Esophagus muscularis mucosa (tissue), 4 donors: ENCODE data around the gene HNRNPLL. TPM values are rescaled to one million over a fixed set of nuclear protein-coding genes. Genes with fewer than 3 reads are reported as not detected.

Experiments used
- DNase-seq: peaks from one replicate; pipeline ENCODE4 v3.0.0-alpha.2; 2017; ENCODE audit errors: extremely low spot score
- H3K27ac ChIP-seq, 4 donors: fragments of 200-600 bp; sonication (generic); replicated peaks in 1 of 4; 1 replicate in 3 of 4; 2 replicates in 1 of 4; pipeline ENCODE4 v1.5.1; 2016 to 2019; ENCODE audit warnings: mild to moderate bottlenecking in 1 of 4
- H3K27me3 ChIP-seq, 4 donors: fragments of 200-600 bp; sonication (generic); one replicate each; pipeline versions ENCODE4 v1.5.1 to v1.6.0; 2016 to 2019
- H3K36me3 ChIP-seq, 4 donors: fragments of 200-600 bp; sonication (generic); one replicate each; pipeline ENCODE4 v1.5.1; 2016 to 2019
- H3K4me1 ChIP-seq, 4 donors: fragments of 200-600 bp; sonication (generic); one replicate each; pipeline ENCODE4 v1.5.1; 2016 to 2019
- H3K4me3 ChIP-seq, 4 donors: fragments of 200-600 bp; sonication (generic); 1 replicate in 2 of 4; 2 replicates in 2 of 4; pipeline ENCODE4 v1.5.1; 2016 to 2019; ENCODE audit warnings: mild to moderate bottlenecking in 4 of 4, moderate library complexity in 1 of 4
- H3K9me3 ChIP-seq, 4 donors: fragments of 200-600 bp; sonication (generic); 1 replicate in 3 of 4; 2 replicates in 1 of 4; pipeline ENCODE4 v1.5.1; 2016 to 2019
- EP300 ChIP-seq: sonication (generic); formaldehyde crosslinking; IDR thresholded peaks from one replicate; pipeline ENCODE4 v1.6.1; 2017; ENCODE audit warnings: antibody characterized with exemption
- POLR2A ChIP-seq: fragments of 450-650 bp; IDR thresholded peaks from one replicate; pipeline ENCODE4 v1.6.1; 2017; ENCODE audit warnings: antibody characterized with exemption, moderate library complexity, mild to moderate bottlenecking, low read depth
- POLR2AphosphoS5 ChIP-seq, 2 donors: sonication (generic); formaldehyde crosslinking; IDR thresholded peaks; one replicate each; pipeline ENCODE4 v1.6.1; 2017; ENCODE audit warnings: antibody characterized with exemption in 2 of 2
- WGBS: methylation state at CpG from one replicate; pipeline ENCODE4 v1.1.5; 2018; 5-methylcytosine and 5-hydroxymethylcytosine counted together
- intact Hi-C: fragments of 100-400 bp; cut with DNase I; formaldehyde crosslinking; loops from one replicate; pipeline ENCODE4 v1.15.1; 2023
- total RNA-seq, 4 donors: library from RNA; depleted of rRNA; stranded (reverse); fragments of >200 nt; gene quantifications; one replicate each; pipeline versions ENCODE4 v1.1.0 to v1.2.1, GENCODE V29; 2016
- TF ChIP-seq, protein P1 (sequence below), 3 experiments: fragments of 200-600 bp in 2 of 3; fragments of 450-650 bp in 1 of 3; sonication (generic) in 2 of 3; IDR thresholded peaks; one replicate each; pipeline ENCODE4 v1.5.1; 2017 to 2019; ENCODE audit warnings: antibody characterized with exemption in 3 of 3, mild to moderate bottlenecking in 2 of 3, moderate library complexity in 1 of 3

Gene HNRNPLL
- total RNA-seq, 4 donors from 2014 or later = 50.2 to 61.5 (median 54.0) TPM

DNA sequence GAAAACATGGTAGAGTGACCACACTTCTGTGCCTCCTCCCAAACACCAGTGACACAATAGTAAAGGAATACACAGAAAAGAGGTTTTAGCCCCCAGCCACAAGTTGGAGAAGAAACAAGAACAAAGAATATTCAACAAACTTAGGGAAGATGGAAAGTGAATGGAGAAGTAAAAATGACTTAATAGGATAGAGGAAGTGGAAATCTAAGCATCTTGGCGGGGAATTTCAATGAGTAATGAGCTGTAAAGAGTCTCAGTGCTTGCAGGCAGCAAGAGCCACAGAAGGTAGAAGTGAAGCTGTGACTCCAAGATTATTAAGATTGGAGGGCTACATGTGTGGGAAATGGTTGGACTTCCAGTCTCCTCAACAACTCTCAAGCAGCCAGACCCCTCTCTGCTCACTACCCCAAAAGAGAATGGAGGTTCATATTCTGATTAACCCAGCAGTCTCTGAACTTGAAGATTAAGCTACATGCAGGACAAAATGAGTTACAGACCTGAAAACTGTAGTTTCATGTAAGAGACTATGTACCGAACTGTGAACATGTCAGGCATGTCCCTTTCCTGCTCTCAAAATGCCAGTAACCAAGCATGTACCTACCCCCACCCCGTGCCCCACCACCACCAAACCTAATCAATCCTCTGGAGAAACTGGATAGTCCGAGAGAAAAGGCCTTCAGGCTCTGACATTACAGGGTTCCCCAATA is 16.9 kb upstream of the HNRNPLL start:
- H3K27me3 ChIP-seq = no peaks in the 10 kb centered on the region
- intact Hi-C loops = no loop called here
- no peak overlapping the region for H3K27ac ChIP-seq
- H3K4me3 ChIP-seq = no peak overlapping the region
- H3K36me3 ChIP-seq = no peaks in the 10 kb centered on the region
- peaks cover 11 to 17% (median 14%) of the 10 kb centered on the region in 4 donors for H3K4me1 ChIP-seq
- TF ChIP-seq, protein P1, sequence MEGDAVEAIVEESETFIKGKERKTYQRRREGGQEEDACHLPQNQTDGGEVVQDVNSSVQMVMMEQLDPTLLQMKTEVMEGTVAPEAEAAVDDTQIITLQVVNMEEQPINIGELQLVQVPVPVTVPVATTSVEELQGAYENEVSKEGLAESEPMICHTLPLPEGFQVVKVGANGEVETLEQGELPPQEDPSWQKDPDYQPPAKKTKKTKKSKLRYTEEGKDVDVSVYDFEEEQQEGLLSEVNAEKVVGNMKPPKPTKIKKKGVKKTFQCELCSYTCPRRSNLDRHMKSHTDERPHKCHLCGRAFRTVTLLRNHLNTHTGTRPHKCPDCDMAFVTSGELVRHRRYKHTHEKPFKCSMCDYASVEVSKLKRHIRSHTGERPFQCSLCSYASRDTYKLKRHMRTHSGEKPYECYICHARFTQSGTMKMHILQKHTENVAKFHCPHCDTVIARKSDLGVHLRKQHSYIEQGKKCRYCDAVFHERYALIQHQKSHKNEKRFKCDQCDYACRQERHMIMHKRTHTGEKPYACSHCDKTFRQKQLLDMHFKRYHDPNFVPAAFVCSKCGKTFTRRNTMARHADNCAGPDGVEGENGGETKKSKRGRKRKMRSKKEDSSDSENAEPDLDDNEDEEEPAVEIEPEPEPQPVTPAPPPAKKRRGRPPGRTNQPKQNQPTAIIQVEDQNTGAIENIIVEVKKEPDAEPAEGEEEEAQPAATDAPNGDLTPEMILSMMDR (IDR thresholded peaks at IDR 0.05) = no peak
- TF ChIP-seq EP300 = no peak
- TF ChIP-seq POLR2AphosphoS5 (IDR thresholded peaks at IDR 0.05) = no peak
- no peak for TF ChIP-seq POLR2A
- DNase-seq = no peak
- WGBS = 56% methylated on average over 4 of the region's 4 CpGs
- no peaks in the 10 kb centered on the region for H3K9me3 ChIP-seq

DNA sequence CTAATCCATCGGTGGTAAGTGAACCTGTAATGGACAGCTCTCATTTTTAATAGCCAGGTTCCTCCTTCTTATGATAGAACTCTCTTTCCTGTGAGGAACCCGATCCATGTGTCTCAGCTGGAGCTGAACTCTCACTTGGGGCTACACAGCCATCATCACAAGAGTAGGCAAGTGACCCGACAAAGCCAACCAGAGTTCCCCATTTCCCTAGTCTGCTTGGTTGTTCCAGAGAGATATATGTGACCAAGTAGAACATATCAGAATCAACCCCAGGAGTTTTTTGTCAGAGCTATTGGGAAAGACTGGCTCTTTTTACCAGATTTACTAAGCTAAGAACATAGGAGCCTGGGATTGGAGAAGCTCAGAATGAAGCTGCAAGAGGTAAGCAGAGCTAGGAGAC is 14.6 kb upstream of the HNRNPLL start:
- Histone ChIP-seq H3K27ac (no peak overlapping the region), H3K9me3 (no peaks in the 10 kb centered on the region), H3K36me3 (no peaks in the 10 kb centered on the region), H3K27me3 (no peaks in the 10 kb centered on the region), H3K4me3 (no peak overlapping the region), H3K4me1 (peaks cover 11 to 17% (median 14%) of the 10 kb centered on the region in 4 donors)
- TF ChIP-seq POLR2A (no peak), POLR2AphosphoS5 (IDR thresholded peaks at IDR 0.05) (no peak), EP300 (no peak)
- TF ChIP-seq, protein P1 (IDR thresholded peaks at IDR 0.05) = no peak
- 73% methylated on average over 3 of the region's 3 CpGs for WGBS
- intact Hi-C loops = no loop called here
- DNase-seq = no peak

DNA sequence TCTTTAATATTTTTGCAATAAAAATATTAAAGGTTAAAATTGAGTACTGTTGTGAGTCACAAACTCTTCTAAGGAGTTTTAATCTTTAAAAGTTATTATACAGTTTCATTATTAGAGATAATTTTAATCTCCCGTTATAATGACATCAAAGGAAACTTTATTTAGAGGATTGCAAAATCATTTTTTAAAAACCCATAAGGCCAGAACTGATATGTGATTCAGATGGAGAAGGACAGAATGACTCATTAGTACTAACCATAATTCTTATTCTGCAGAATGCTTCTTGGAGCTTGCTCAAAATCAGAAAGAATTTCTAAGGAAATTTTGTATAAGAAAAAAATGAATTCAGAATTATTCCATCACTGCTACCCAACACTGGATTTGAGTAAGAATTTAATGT is 12.5 kb upstream of the HNRNPLL start:
- peaks cover 7 to 16% (median 9%) of the 10 kb centered on the region in 4 donors for H3K4me1 ChIP-seq
- H3K27ac ChIP-seq = no peak overlapping the region
- WGBS = 52% methylated on average over 1 of the region's 1 CpG
- no peaks in the 10 kb centered on the region for H3K27me3 ChIP-seq
- no peak for DNase-seq
- TF ChIP-seq EP300 = no peak
- TF ChIP-seq, protein P1 (IDR thresholded peaks at IDR 0.05) = no peak
- TF ChIP-seq POLR2AphosphoS5 (IDR thresholded peaks at IDR 0.05) = no peak
- TF ChIP-seq POLR2A = no peak
- no peaks in the 10 kb centered on the region for H3K36me3 ChIP-seq
- no peaks in the 10 kb centered on the region for H3K9me3 ChIP-seq
- intact Hi-C loops = no loop called here
- no peak overlapping the region for H3K4me3 ChIP-seq

DNA sequence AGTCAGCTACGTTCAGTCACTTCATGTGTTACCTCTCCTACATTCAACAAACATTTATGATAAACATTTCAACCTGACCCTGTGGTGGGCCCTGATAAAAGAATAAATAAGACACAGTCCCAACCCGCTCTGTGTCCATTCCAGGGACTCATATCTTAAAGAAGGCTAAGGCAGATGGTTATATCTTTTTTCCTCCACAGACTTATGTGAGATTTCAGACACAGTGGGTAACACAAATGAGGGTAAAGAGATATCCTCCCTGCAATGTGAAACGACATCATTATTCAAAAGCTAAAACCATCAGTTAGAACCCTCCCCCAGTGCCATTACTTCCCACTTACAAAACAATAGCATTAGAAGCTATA is 11.1 kb upstream of the HNRNPLL start:
- Histone ChIP-seq H3K27ac (no peak overlapping the region), H3K9me3 (no peaks in the 10 kb centered on the region), H3K27me3 (no peaks in the 10 kb centered on the region), H3K4me3 (no peak overlapping the region), H3K36me3 (no peaks in the 10 kb centered on the region), H3K4me1 (peaks cover 0 to 2% (median 0%) of the 10 kb centered on the region in 4 donors)
- DNase-seq = no peak
- intact Hi-C loops = no loop called here
- TF ChIP-seq, protein P1 (IDR thresholded peaks at IDR 0.05) = no peak
- TF ChIP-seq EP300 = no peak
- TF ChIP-seq POLR2AphosphoS5 (IDR thresholded peaks at IDR 0.05) = no peak
- no peak for TF ChIP-seq POLR2A
- 82% methylated on average over 3 of the region's 3 CpGs for WGBS
